WTC11 (cell line): Measurements from ENCODE around the gene CMBL. TPM values are rescaled to one million over a fixed set of nuclear protein-coding genes. Genes with fewer than 3 reads are reported as not detected.

Experiments used
- ATAC-seq: fragments of 200-7000 bp; cut with Tn5 transposase; 2 replicates; pipeline ENCODE4 v1.10.0; 2021; ENCODE audit warnings: mild to moderate bottlenecking, moderate library complexity
- CTCF ChIA-PET: fragments of 300-600 bp; sonication (Branson Sonifier 250); formaldehyde crosslinking; loops from one replicate; lab custom pipeline; 2021; ENCODE audit warnings: antibody characterized with exemption; lab: Charles Lee
- POLR2A ChIA-PET: fragments of 350-600 bp; sonication (Branson Sonifier 250); formaldehyde crosslinking; loops from one replicate; lab custom pipeline; 2021; ENCODE audit warnings: antibody characterized with exemption; lab: Charles Lee
- DNase-seq: peaks from one replicate; pipeline ENCODE4 v3.0.0; 2021; ENCODE audit warnings: low spot score
- H3K27ac Mint-ChIP-seq: 2 replicates; pipeline ENCODE4 v1.8.0; 2021; ENCODE audit warnings: mixed read lengths
- H3K27me3 Mint-ChIP-seq: 2 replicates; pipeline ENCODE4 v1.8.0; 2021; ENCODE audit warnings: low read depth, mild to moderate bottlenecking, moderate library complexity, mixed read lengths
- H3K36me3 Mint-ChIP-seq: 2 replicates; pipeline ENCODE4 v1.8.0; 2021; ENCODE audit warnings: mixed read lengths
- H3K4me1 Mint-ChIP-seq: 2 replicates; pipeline ENCODE4 v1.8.0; 2022; ENCODE audit warnings: mixed read lengths
- H3K4me3 Mint-ChIP-seq: 2 replicates; pipeline ENCODE4 v1.8.0; 2021; ENCODE audit warnings: mild to moderate bottlenecking, moderate library complexity, mixed read lengths
- H3K9me3 Mint-ChIP-seq: 2 replicates; pipeline ENCODE4 v1.8.0; 2021; ENCODE audit warnings: mixed read lengths
- ARID4B ChIP-seq: sonication (generic); formaldehyde crosslinking; IDR thresholded peaks from 2 replicates; pipeline ENCODE4 v1.8.0; 2023; ENCODE audit warnings: missing genetic modification reagents, mild to moderate bottlenecking, borderline replicate concordance
- ATF3 ChIP-seq: sonication (generic); formaldehyde crosslinking; conservative IDR thresholded peaks from 2 replicates; pipeline ENCODE4 v1.8.1; 2022; ENCODE audit warnings: mild to moderate bottlenecking, missing genetic modification reagents
- CREB1 ChIP-seq: sonication (generic); formaldehyde crosslinking; IDR thresholded peaks from 2 replicates; pipeline ENCODE4 v1.8.0; 2023; ENCODE audit warnings: mild to moderate bottlenecking, missing genetic modification reagents
- ESRRA ChIP-seq: sonication (generic); formaldehyde crosslinking; IDR thresholded peaks from 2 replicates; pipeline ENCODE4 v1.8.1; 2022; ENCODE audit warnings: mild to moderate bottlenecking, missing genetic modification reagents, borderline replicate concordance
- JAZF1 ChIP-seq: fragments of 250-450 bp; sonication (Bioruptor Pico); IDR thresholded peaks from 2 replicates; pipeline ENCODE4 v1.9.0; 2021; ENCODE audit warnings: moderate library complexity, mild to moderate bottlenecking, inconsistent platforms
- MXD4 ChIP-seq: fragments of 250-450 bp; sonication (Bioruptor Pico); IDR thresholded peaks from 2 replicates; pipeline ENCODE4 v1.8.0; 2021; ENCODE audit warnings: mild to moderate bottlenecking, moderate library complexity, borderline replicate concordance
- NR1H2 ChIP-seq: sonication (generic); formaldehyde crosslinking; IDR thresholded peaks from 2 replicates; pipeline ENCODE4 v1.9.0; 2021; ENCODE audit warnings: mild to moderate bottlenecking, moderate library complexity, missing genetic modification reagents
- NR3C1 ChIP-seq: sonication (generic); formaldehyde crosslinking; conservative IDR thresholded peaks from 2 replicates; pipeline ENCODE4 v1.8.1; 2023; ENCODE audit warnings: low read depth, mild to moderate bottlenecking, missing genetic modification reagents
- PRRX2 ChIP-seq: fragments of 250-450 bp; sonication (Bioruptor Pico); IDR thresholded peaks from 2 replicates; pipeline ENCODE4 v1.8.0; 2021; ENCODE audit warnings: mild to moderate bottlenecking
- SOX15 ChIP-seq: fragments of 250-450 bp; sonication (Bioruptor Pico); IDR thresholded peaks from 2 replicates; pipeline ENCODE4 v1.9.0; 2021; ENCODE audit warnings: mild to moderate bottlenecking
- SP1 ChIP-seq: sonication (generic); formaldehyde crosslinking; conservative IDR thresholded peaks from 2 replicates; pipeline ENCODE4 v1.8.1; 2022; ENCODE audit warnings: missing genetic modification reagents
- ZNF671 ChIP-seq: fragments of 250-450 bp; sonication (Bioruptor Pico); IDR thresholded peaks from 2 replicates; pipeline ENCODE4 v1.8.0; 2021; ENCODE audit warnings: mild to moderate bottlenecking
- ZSCAN18 ChIP-seq: fragments of 250-450 bp; sonication (Bioruptor Pico); IDR thresholded peaks from 2 replicates; pipeline ENCODE4 v2.1.2; 2022; ENCODE audit warnings: mild to moderate bottlenecking, moderate library complexity
- total RNA-seq: library from RNA; stranded (reverse); gene quantifications from 3 replicates; pipeline ENCODE4 v1.2.3, GENCODE V29; 2021
- TF ChIP-seq, protein P1 (sequence below): sonication (generic); formaldehyde crosslinking; IDR thresholded peaks from 2 replicates; pipeline ENCODE4 v1.8.1; 2023; ENCODE audit warnings: mild to moderate bottlenecking, missing genetic modification reagents, moderate library complexity
- TF ChIP-seq, protein P2 (sequence below): sonication (generic); formaldehyde crosslinking; IDR thresholded peaks from 2 replicates; pipeline ENCODE4 v1.8.1; 2022; ENCODE audit warnings: mild to moderate bottlenecking, moderate library complexity, missing genetic modification reagents
- TF ChIP-seq, protein P3 (sequence below): sonication (generic); formaldehyde crosslinking; IDR thresholded peaks from 2 replicates; pipeline ENCODE4 v1.8.1; 2023; ENCODE audit warnings: mild to moderate bottlenecking, missing genetic modification reagents

The CMBL gene
- total RNA-seq, 1 experiment from 2014 or later = 34.0 TPM

- TF ChIP-seq ARID4B (CRISPR knock-in tag) (no peak), JAZF1 (CRISPR knock-in tag) (no peak), SP1 (CRISPR knock-in tag) (no peak), ZNF671 (CRISPR knock-in tag) (no peak), PRRX2 (no peak), NR1H2 (CRISPR knock-in tag) (no peak)
- TF ChIP-seq, protein P1, sequence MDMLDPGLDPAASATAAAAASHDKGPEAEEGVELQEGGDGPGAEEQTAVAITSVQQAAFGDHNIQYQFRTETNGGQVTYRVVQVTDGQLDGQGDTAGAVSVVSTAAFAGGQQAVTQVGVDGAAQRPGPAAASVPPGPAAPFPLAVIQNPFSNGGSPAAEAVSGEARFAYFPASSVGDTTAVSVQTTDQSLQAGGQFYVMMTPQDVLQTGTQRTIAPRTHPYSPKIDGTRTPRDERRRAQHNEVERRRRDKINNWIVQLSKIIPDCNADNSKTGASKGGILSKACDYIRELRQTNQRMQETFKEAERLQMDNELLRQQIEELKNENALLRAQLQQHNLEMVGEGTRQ (CRISPR knock-in tag) = no peak
- TF ChIP-seq, protein P2, sequence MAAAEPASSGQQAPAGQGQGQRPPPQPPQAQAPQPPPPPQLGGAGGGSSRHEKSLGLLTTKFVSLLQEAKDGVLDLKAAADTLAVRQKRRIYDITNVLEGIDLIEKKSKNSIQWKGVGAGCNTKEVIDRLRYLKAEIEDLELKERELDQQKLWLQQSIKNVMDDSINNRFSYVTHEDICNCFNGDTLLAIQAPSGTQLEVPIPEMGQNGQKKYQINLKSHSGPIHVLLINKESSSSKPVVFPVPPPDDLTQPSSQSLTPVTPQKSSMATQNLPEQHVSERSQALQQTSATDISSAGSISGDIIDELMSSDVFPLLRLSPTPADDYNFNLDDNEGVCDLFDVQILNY (CRISPR knock-in tag) = no peak
Measured at GRCh38 chr5:10229306-10230048, 78.2 kb downstream of the CMBL start (continued).

GRCh38 chr5:10228288-10228687, 79.4 kb downstream of the CMBL start:
- peaks cover under 1% of the 10 kb centered on the region; the same call in 1 of the 2 replicates for H3K4me1 Mint-ChIP-seq
- no peak overlapping the region for H3K4me3 Mint-ChIP-seq
- ChIA-PET POLR2A (no interaction called here), CTCF (no interaction called here)
- no peak overlapping the region for H3K27ac Mint-ChIP-seq
- DNase-seq (no peak), ATAC-seq (no peak)
- H3K9me3 Mint-ChIP-seq = peaks cover 28% of the 10 kb centered on the region
- H3K36me3 Mint-ChIP-seq = peaks cover 36% of the 10 kb centered on the region
- H3K27me3 Mint-ChIP-seq = no peaks in the 10 kb centered on the region
- TF ChIP-seq SOX15 (no peak), NR3C1 (CRISPR knock-in tag) (no peak), SP1 (CRISPR knock-in tag) (no peak), MXD4 (no peak), CREB1 (CRISPR knock-in tag) (no peak), ZSCAN18 (CRISPR knock-in tag) (no peak), ESRRA (CRISPR knock-in tag) (no peak), ATF3 (no peak)
- TF ChIP-seq, protein P3, sequence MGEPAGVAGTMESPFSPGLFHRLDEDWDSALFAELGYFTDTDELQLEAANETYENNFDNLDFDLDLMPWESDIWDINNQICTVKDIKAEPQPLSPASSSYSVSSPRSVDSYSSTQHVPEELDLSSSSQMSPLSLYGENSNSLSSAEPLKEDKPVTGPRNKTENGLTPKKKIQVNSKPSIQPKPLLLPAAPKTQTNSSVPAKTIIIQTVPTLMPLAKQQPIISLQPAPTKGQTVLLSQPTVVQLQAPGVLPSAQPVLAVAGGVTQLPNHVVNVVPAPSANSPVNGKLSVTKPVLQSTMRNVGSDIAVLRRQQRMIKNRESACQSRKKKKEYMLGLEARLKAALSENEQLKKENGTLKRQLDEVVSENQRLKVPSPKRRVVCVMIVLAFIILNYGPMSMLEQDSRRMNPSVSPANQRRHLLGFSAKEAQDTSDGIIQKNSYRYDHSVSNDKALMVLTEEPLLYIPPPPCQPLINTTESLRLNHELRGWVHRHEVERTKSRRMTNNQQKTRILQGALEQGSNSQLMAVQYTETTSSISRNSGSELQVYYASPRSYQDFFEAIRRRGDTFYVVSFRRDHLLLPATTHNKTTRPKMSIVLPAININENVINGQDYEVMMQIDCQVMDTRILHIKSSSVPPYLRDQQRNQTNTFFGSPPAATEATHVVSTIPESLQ = no peak

Other genes starting within 250 kb of the CMBL start
- gene ATPSCKMT, start 58.0 kb downstream of the CMBL start, total RNA-seq = 10.3 to 15.7 TPM (median 11.8 TPM) in 3 replicates
- 481 to 548 TPM (median 496 TPM) in 3 replicates for gene CCT5, start 57.6 kb downstream of the CMBL start, total RNA-seq
- 117 to 122 TPM (median 121 TPM) in 3 replicates for gene MARCHF6, start 45.8 kb upstream of the CMBL start, total RNA-seq
- 0.27 TPM in 1 of 3 replicates, not detected in the others for gene ROPN1L, start 134.0 kb upstream of the CMBL start, total RNA-seq